GM12878 (cell line): Measurements from ENCODE around the gene ID4. TPM values are rescaled to one million over a fixed set of nuclear protein-coding genes. Genes with fewer than 3 reads are reported as not detected.

Source experiments
- ATAC-seq: fragments of 200-7000 bp; cut with Tn5 transposase; 3 replicates; pipeline ENCODE4 v1.9.1; 2020; ENCODE audit warnings: mild to moderate bottlenecking, moderate library complexity
- BruUV-seq: library from RNA; stranded (reverse); fragments of 400-500 nt; replicated peaks from 2 replicates; lab custom pipeline; 2021; lab: Mats Ljungman, UMichigan
- CTCF ChIA-PET: fragments of 300-600 bp; sonication (Branson Sonifier 250); formaldehyde crosslinking; extraction: SDS; loops from one replicate; lab custom pipeline; 2021; ENCODE audit warnings: inconsistent platforms; lab: Yijun Ruan, JAX
- POLR2A ChIA-PET: fragments of 350-600 bp; formaldehyde crosslinking; extraction: SDS; loops from one replicate; lab custom pipeline; 2021; ENCODE audit warnings: inconsistent platforms; lab: Charles Lee
- RAD21 ChIA-PET: fragments of 300-600 bp; sonication (Branson Sonifier 250); formaldehyde crosslinking; loops from one replicate; lab custom pipeline; 2023; ENCODE audit warnings: antibody characterized with exemption; ENCODE audit not compliant: unreplicated experiment; lab: Charles Lee
- SMC1A ChIA-PET: fragments of 300-600 bp; sonication (Branson Sonifier 250); formaldehyde crosslinking; loops from one replicate; lab custom pipeline; 2023; ENCODE audit not compliant: unreplicated experiment, uncharacterized antibody; lab: Charles Lee
- DNase-seq: peaks from one replicate; pipeline ENCODE4 v3.0.0-alpha.2; 2011; ENCODE audit warnings: low read depth, low spot score
- FAIRE-seq: peaks from 3 replicates; lab custom pipeline; 2011; peaks lifted over from hg19 to GRCh38; lab: Jason Lieb, UNC
- H2AFZ ChIP-seq: 2 replicates; pipeline ENCODE4 v1.6.0; 2011; ENCODE audit warnings: low read depth, low read length, control low read depth; ENCODE audit not compliant: control insufficient read depth
- H3K27ac ChIP-seq: 2 replicates; pipeline ENCODE4 v1.5.1; 2011; ENCODE audit warnings: control low read depth; ENCODE audit not compliant: control insufficient read depth, insufficient read depth
- H3K27me3 ChIP-seq, 2 experiments: replicated peaks in 1 of 2; 2 replicates each; pipeline versions ENCODE4 v1.6.0 to v1.6.1; 2011; ENCODE audit warnings: low read length in 1 of 2; ENCODE audit not compliant: control insufficient read depth in 2 of 2, insufficient read depth in 2 of 2
- H3K36me3 ChIP-seq, 2 experiments: 2 replicates each; pipeline ENCODE4 v1.5.1; 2011; ENCODE audit warnings: low read length in 1 of 2; ENCODE audit not compliant: control insufficient read depth in 2 of 2, insufficient read depth in 2 of 2
- H3K4me1 ChIP-seq: 2 replicates; pipeline ENCODE4 v1.6.1; 2011; ENCODE audit warnings: mild to moderate bottlenecking, low read length, moderate library complexity, mixed read lengths; ENCODE audit not compliant: control insufficient read depth, insufficient read depth
- H3K4me2 ChIP-seq: 2 replicates; pipeline ENCODE4 v1.6.0; 2011; ENCODE audit warnings: control low read depth; ENCODE audit not compliant: control insufficient read depth, insufficient read depth
- H3K4me3 ChIP-seq: fragments of 200-600 bp; sonication (generic); 2 replicates; pipeline ENCODE4 v1.5.1; 2016
- H3K79me2 ChIP-seq: 2 replicates; pipeline ENCODE4 v1.6.0; 2011; ENCODE audit warnings: low read length; ENCODE audit not compliant: control insufficient read depth, insufficient read depth
- H3K9ac ChIP-seq: 2 replicates; pipeline ENCODE4 v1.8.0; 2011; ENCODE audit warnings: low read length, control low read depth, mixed read lengths; ENCODE audit not compliant: control insufficient read depth, insufficient read depth
- H3K9me3 ChIP-seq: replicated peaks from 3 replicates; pipeline ENCODE4 v1.5.1; 2011; ENCODE audit warnings: mild to moderate bottlenecking, low read length; ENCODE audit not compliant: control insufficient read depth, insufficient read depth
- H4K20me1 ChIP-seq: 2 replicates; pipeline ENCODE4 v1.6.0; 2011; ENCODE audit not compliant: control insufficient read depth, insufficient read depth
- CBX3 ChIP-seq: fragments of 200-600 bp; sonication (generic); IDR thresholded peaks from 2 replicates; pipeline ENCODE4 v1.6.1; 2016; ENCODE audit warnings: low read depth, borderline replicate concordance
- CTCF ChIP-seq, 3 experiments: IDR thresholded peaks in 2 of 3; conservative IDR thresholded peaks in 1 of 3; 2 replicates each; pipeline ENCODE4 v1.5.1; 2011; ENCODE audit warnings: low read depth in 3 of 3, low read length in 3 of 3, mild to moderate bottlenecking in 3 of 3, control low read depth in 2 of 3, moderate library complexity in 2 of 3, inconsistent platforms in 1 of 3, mixed read lengths in 1 of 3; ENCODE audit not compliant: control insufficient read depth in 2 of 3, insufficient read depth in 1 of 3; ENCODE audit errors: extremely low read depth in 1 of 3
- E2F4 ChIP-seq: IDR thresholded peaks from 2 replicates; pipeline ENCODE4 v1.6.1; 2012; ENCODE audit warnings: low read depth, low read length, improper control_type of control experiment
- HDAC6 ChIP-seq: fragments of 200-600 bp; sonication (generic); IDR thresholded peaks from one replicate; pipeline ENCODE4 v1.8.0; 2017; ENCODE audit warnings: antibody characterized with exemption; ENCODE audit not compliant: unreplicated experiment
- IKZF1 ChIP-seq: fragments of 450-650 bp; conservative IDR thresholded peaks from 2 replicates; pipeline ENCODE4 v1.6.1; 2017; ENCODE audit warnings: antibody characterized with exemption, mild to moderate bottlenecking
- NFIC ChIP-seq: IDR thresholded peaks from 2 replicates; pipeline ENCODE4 v1.6.1; 2012; ENCODE audit warnings: low read depth, mild to moderate bottlenecking, inconsistent platforms, low read length, moderate library complexity
- NKRF ChIP-seq: fragments of 450-650 bp; conservative IDR thresholded peaks from 2 replicates; pipeline ENCODE4 v1.6.1; 2017; ENCODE audit warnings: mild to moderate bottlenecking, moderate library complexity
- PAX8 ChIP-seq: fragments of 450-650 bp; IDR thresholded peaks from 2 replicates; pipeline ENCODE4 v1.6.1; 2017; ENCODE audit warnings: mild to moderate bottlenecking, moderate library complexity
- RELB ChIP-seq: fragments of 450-650 bp; IDR thresholded peaks from 2 replicates; pipeline ENCODE4 v1.6.1; 2017; ENCODE audit warnings: low read depth, mild to moderate bottlenecking, moderate library complexity
- RUNX3 ChIP-seq: IDR thresholded peaks from 2 replicates; pipeline ENCODE4 v1.6.1; 2012; ENCODE audit warnings: low read length, inconsistent platforms
- TARDBP ChIP-seq: IDR thresholded peaks from 2 replicates; pipeline ENCODE4 v1.6.1; 2016; ENCODE audit warnings: borderline replicate concordance
- USF1 ChIP-seq: IDR thresholded peaks from 2 replicates; pipeline ENCODE4 v1.6.1; 2011; ENCODE audit warnings: borderline replicate concordance, low read depth, mild to moderate bottlenecking, moderate library complexity, mixed read lengths, low read length; ENCODE audit not compliant: insufficient read depth; ENCODE audit errors: extremely low read length
- YY1 ChIP-seq: IDR thresholded peaks from 2 replicates; pipeline ENCODE4 v1.6.1; 2011; ENCODE audit warnings: low read depth, mild to moderate bottlenecking, low read length
- WGBS: methylation state at CpG from one replicate; pipeline ENCODE4 v1.1.6; 2016; ENCODE audit warnings: low lambda C conversion rate; ENCODE audit not compliant: insufficient replicate concordance, insufficient coverage; ENCODE audit errors: missing lambda C conversion rate; 5-methylcytosine and 5-hydroxymethylcytosine counted together
- in situ Hi-C: fragments of 300-500 bp; cut with MboI; formaldehyde crosslinking; loops from 9 replicates; pipeline ENCODE4 v1.14.3; 2018; ENCODE audit warnings: mixed read lengths
- intact Hi-C: fragments of 100-400 bp; cut with micrococcal nuclease; formaldehyde crosslinking; loops from one replicate; pipeline ENCODE4 v1.14.2; 2022; ENCODE audit not compliant: unreplicated experiment
- polyA plus RNA-seq, 11 experiments: library from polyadenylated mRNA; depleted of rRNA in 4 of 11; unstranded in 6 of 11; stranded (reverse) in 5 of 11; fragments of >200 nt; fragmentation: Nextera tagmentation in 4 of 11; fragmentation: Illumina TruSeq in 1 of 11; extraction: Ambion mirVana in 4 of 11; extraction: Trizol in 1 of 11; gene quantifications; 1 replicate in 1 of 11; 2 replicates in 10 of 11; pipeline versions ENCODE4 v1.2.1 to v1.2.3, GENCODE V29; 2011 to 2016; ENCODE audit warnings: inconsistent platforms in 2 of 11, missing spikeins in 2 of 11, low read depth in 1 of 11
- total RNA-seq, 4 experiments: library from RNA; depleted of rRNA in 3 of 4; stranded (reverse); fragments of >200 nt in 3 of 4; fragmentation: Illumina TruSeq in 1 of 4; extraction: Trizol in 1 of 4; gene quantifications; 2 replicates each; pipeline versions ENCODE4 v1.2.1 to v1.2.3, GENCODE V29; 2013 to 2021

The ID4 gene
- total and polyA plus RNA-seq, 10 of the 15 experiments (the other 5 are each of a cell fraction or from before 2014, with no cell fraction given) = 0.09 TPM; not detected in 9

- no peak for TF ChIP-seq RELB
- no peak for TF ChIP-seq HDAC6
- no peak for TF ChIP-seq NFIC
- no peak for TF ChIP-seq PAX8
Observed at GRCh38 chr6:19811397-19812079, 25.6 kb upstream of the ID4 start (continued).

- H3K36me3 ChIP-seq = no peaks in the 10 kb centered on the region
- H2AFZ ChIP-seq = no peak overlapping the region
- in situ Hi-C loops (no loop called here), intact Hi-C loops (loop anchor here (5.0 kb wide), 1 partner anchor 245 kb away; no protein-coding TSS in a partner anchor)
- H3K27me3 ChIP-seq = no peaks in the 10 kb centered on the region
- no peak overlapping the region for H3K27ac ChIP-seq
- no peak overlapping the region for H3K9ac ChIP-seq
- BruUV-seq = no TSS peak
- ChIA-PET POLR2A (no interaction called here), RAD21 (no interaction called here), CTCF (no interaction called here), SMC1A (no interaction called here)
- DNase-seq (no peak), FAIRE-seq (no peak), ATAC-seq (no peak)
- 18% methylated on average over 6 of the region's 6 CpGs for WGBS
- TF ChIP-seq USF1 (no peak), TARDBP (no peak), RUNX3 (peak; percentile 33), E2F4 (no peak), YY1 (no peak), CTCF (IDR thresholded peaks at IDR 0.05 in 2 of 3, conservative IDR thresholded peaks at IDR 0.05 in 1 of 3; ENCODE audit: control insufficient read depth in 2 of 3, extremely low read depth in 1 of 3, insufficient read depth in 1 of 3, low read depth in 3 of 3, low read length in 3 of 3) (peak; percentile 25 to 43 (median 41); a peak in 5 of 6 replicates), NKRF (no peak), CBX3 (no peak), IKZF1 (no peak)
- no peak overlapping the region for H3K4me2 ChIP-seq
- H3K79me2 ChIP-seq = no peaks in the 10 kb centered on the region
- H3K4me1 ChIP-seq = no peaks in the 10 kb centered on the region
- no peak overlapping the region for H3K4me3 ChIP-seq
- no peaks in the 10 kb centered on the region for H4K20me1 ChIP-seq
- H3K9me3 ChIP-seq = no peaks in the 10 kb centered on the region
Observed at GRCh38 chr6:19812512-19813119, 24.6 kb upstream of the ID4 start.
